KMS-11 (cell line): ENCODE data around the gene TTC21B.

ENCODE experiments used
- H2AFZ ChIP-seq: fragments of 200-600 bp; sonication (generic); 2 replicates; pipeline ENCODE4 v1.6.1; 2016; ENCODE audit warnings: antibody characterized with exemption, mixed run types, low read depth
- H3K27ac ChIP-seq: fragments of 200-600 bp; sonication (generic); 2 replicates; pipeline ENCODE4 v1.6.1; 2016; ENCODE audit warnings: mild to moderate bottlenecking, mixed run types
- H3K27me3 ChIP-seq: fragments of 200-600 bp; sonication (generic); 2 replicates; pipeline ENCODE4 v1.6.1; 2017; ENCODE audit warnings: mild to moderate bottlenecking, low read depth, mixed run types, moderate library complexity; ENCODE audit not compliant: insufficient read depth
- H3K36me3 ChIP-seq: fragments of 200-600 bp; sonication (generic); 2 replicates; pipeline ENCODE4 v1.6.1; 2017; ENCODE audit warnings: mild to moderate bottlenecking, mixed run types; ENCODE audit not compliant: insufficient read depth
- H3K4me1 ChIP-seq: fragments of 200-600 bp; sonication (generic); 2 replicates; pipeline ENCODE4 v1.6.1; 2016; ENCODE audit warnings: mild to moderate bottlenecking, low read depth, mixed run types; ENCODE audit not compliant: poor library complexity, severe bottlenecking
- H3K4me2 ChIP-seq: fragments of 200-600 bp; sonication (generic); 2 replicates; pipeline ENCODE4 v1.7.0; 2016; ENCODE audit warnings: mild to moderate bottlenecking, mixed run types
- H3K4me3 ChIP-seq: fragments of 200-600 bp; sonication (generic); IDR thresholded peaks from 2 replicates; pipeline ENCODE4 v1.6.1; 2017; ENCODE audit warnings: low read depth, low read length, mixed read lengths; ENCODE audit not compliant: insufficient read depth
- H3K79me2 ChIP-seq: fragments of 200-600 bp; sonication (generic); 2 replicates; pipeline ENCODE4 v1.6.1; 2016; ENCODE audit warnings: low read depth, mixed run types; ENCODE audit not compliant: insufficient read depth
- H3K9ac ChIP-seq: fragments of 200-600 bp; sonication (generic); 2 replicates; pipeline ENCODE4 v1.6.1; 2016; ENCODE audit warnings: mild to moderate bottlenecking, mixed run types
- H4K20me1 ChIP-seq: fragments of 200-600 bp; sonication (generic); 2 replicates; pipeline ENCODE4 v1.6.1; 2016; ENCODE audit warnings: mild to moderate bottlenecking, mixed run types; ENCODE audit not compliant: insufficient read depth
- CTCF ChIP-seq: fragments of 200-600 bp; sonication (generic); conservative IDR thresholded peaks from 2 replicates; pipeline ENCODE4 v1.6.1; 2017; ENCODE audit warnings: low read depth, mild to moderate bottlenecking, antibody characterized with exemption, low read length, moderate library complexity, mixed read lengths

The TTC21B gene

GRCh38 chr2:165911981-165912380, 41.6 kb downstream of the TTC21B start:
- Histone ChIP-seq H3K9ac (no peak overlapping the region), H3K79me2 (no peaks in the 10 kb centered on the region), H3K27ac (no peak overlapping the region), H3K4me3 (no peak overlapping the region), H3K4me1 (no peaks in the 10 kb centered on the region), H2AFZ (no peak overlapping the region), H3K36me3 (0 out of 2 replicates have a peak, but pooled peaks cover 3% of the 10 kb centered on the region), H3K4me2 (no peak overlapping the region), H3K27me3 (no peaks in the 10 kb centered on the region), H4K20me1 (no peaks in the 10 kb centered on the region)
- TF ChIP-seq CTCF = no peak

GRCh38 chr2:165911231-165911630, 42.3 kb downstream of the TTC21B start:
- Histone ChIP-seq H3K9ac (no peak overlapping the region), H4K20me1 (no peaks in the 10 kb centered on the region), H3K4me3 (no peak overlapping the region), H3K27me3 (no peaks in the 10 kb centered on the region), H3K4me1 (no peaks in the 10 kb centered on the region), H3K36me3 (0 out of 2 replicates have a peak, but pooled peaks cover 3% of the 10 kb centered on the region), H2AFZ (no peak overlapping the region), H3K27ac (no peak overlapping the region), H3K4me2 (no peak overlapping the region), H3K79me2 (no peaks in the 10 kb centered on the region)
- TF ChIP-seq CTCF = no peak

- no peak overlapping the region for H3K4me3 ChIP-seq
- H3K4me2 ChIP-seq = no peak overlapping the region
- 0 out of 2 replicates have a peak, but pooled peaks cover 3% of the 10 kb centered on the region for H3K36me3 ChIP-seq
- H2AFZ ChIP-seq = no peak overlapping the region
- H3K27ac ChIP-seq = no peak overlapping the region
- H3K27me3 ChIP-seq = no peaks in the 10 kb centered on the region
- no peaks in the 10 kb centered on the region for H3K4me1 ChIP-seq
- TF ChIP-seq CTCF = no peak
- no peak overlapping the region for H3K9ac ChIP-seq
- H4K20me1 ChIP-seq = no peaks in the 10 kb centered on the region
- H3K79me2 ChIP-seq = no peaks in the 10 kb centered on the region
These were observed 44.1 kb downstream of the TTC21B start for GRCh38 chr2:165909466-165909865.

GRCh38 chr2:165905854-165906253, 47.7 kb downstream of the TTC21B start:
- no peak overlapping the region for H3K27ac ChIP-seq
- no peaks in the 10 kb centered on the region for H3K79me2 ChIP-seq
- H4K20me1 ChIP-seq = no peaks in the 10 kb centered on the region
- no peaks in the 10 kb centered on the region for H3K27me3 ChIP-seq
- TF ChIP-seq CTCF = no peak
- no peak overlapping the region for H3K4me3 ChIP-seq
- H3K36me3 ChIP-seq = no peaks in the 10 kb centered on the region
- no peaks in the 10 kb centered on the region for H3K4me1 ChIP-seq
- H3K4me2 ChIP-seq = no peak overlapping the region
- H2AFZ ChIP-seq = no peak overlapping the region
- H3K9ac ChIP-seq = no peak overlapping the region

- no peaks in the 10 kb centered on the region for H3K27me3 ChIP-seq
- no peaks in the 10 kb centered on the region for H3K4me1 ChIP-seq
- TF ChIP-seq CTCF = no peak
- no peaks in the 10 kb centered on the region for H3K79me2 ChIP-seq
- H3K9ac ChIP-seq = no peak overlapping the region
- no peaks in the 10 kb centered on the region for H4K20me1 ChIP-seq
- no peak overlapping the region for H3K4me2 ChIP-seq
- H3K36me3 ChIP-seq = no peaks in the 10 kb centered on the region
- no peak overlapping the region for H3K27ac ChIP-seq
- no peak overlapping the region for H3K4me3 ChIP-seq
- H2AFZ ChIP-seq = no peak overlapping the region
These were observed 48.3 kb downstream of the TTC21B start for GRCh38 chr2:165905269-165905668.
